ENCODE measurements around the gene SLC1A2. TPM values are rescaled to one million over a fixed set of nuclear protein-coding genes. Genes with fewer than 3 reads are reported as not detected.
A peak's percentile ranks its signal among the peaks of the same experiment; 100 is the strongest.

SLC1A2 gene
- total RNA-seq = under 1 TPM; 0.10 to 0.13 TPM

GRCh38 chr11:35419184-35419829, at the start of gene SLC1A2:
Gene SLC1A2, minus strand, starts transcription at chr11:35419558. Its CDS starts 592 bp downstream, at chr11:35418966.
- Histone ChIP-seq H3K4me1 (peaks cover 9% of the 10 kb centered on the region), H3K9ac (ENCODE audit: low read depth in 2 of 2, low read length in 2 of 2) (no peak within 1 kb of the TSS), H3K27me3 (peaks cover 52% of the 10 kb centered on the region), H3K36me3 (no peaks in the 10 kb centered on the region), H3K27ac (no peak within 1 kb of the TSS), H3K4me3 (peak within 1 kb of the TSS; percentile 26), H3K9me3 (no peaks in the 10 kb centered on the region)
- no peak for DNase-seq
- intact Hi-C loops (cut with DNase I) = no loop called here
- TF ChIP-seq CTCF (IDR thresholded peaks at IDR 0.05) = no peak

DNA sequence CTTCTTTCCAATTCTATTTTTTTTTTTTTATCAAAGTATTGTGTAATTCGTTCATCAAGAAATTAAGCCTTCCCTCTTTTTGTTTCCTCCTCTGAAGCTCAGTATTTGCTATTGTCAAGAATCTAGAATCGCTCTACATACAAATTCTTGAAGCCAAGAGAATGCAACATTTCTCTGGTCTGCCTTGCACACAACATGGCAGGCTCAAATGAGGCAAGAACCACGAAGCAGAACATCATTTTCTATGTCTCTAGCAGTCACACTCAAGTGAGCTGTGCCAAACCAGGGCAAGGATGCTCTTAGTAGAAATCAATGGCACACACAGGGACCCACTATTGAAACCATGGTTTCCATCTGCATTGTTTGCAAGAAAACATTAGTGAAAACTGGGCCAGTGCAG, 46.7 kb upstream of the SLC1A2 start:
- intact Hi-C loops (cut with DNase I) = no loop called here
- TF ChIP-seq CTCF (IDR thresholded peaks at IDR 0.05) = no peak
- DNase-seq = no peak
- Histone ChIP-seq H3K36me3 (no peaks in the 10 kb centered on the region), H3K4me1 (no peaks in the 10 kb centered on the region), H3K9ac (ENCODE audit: low read depth in 2 of 2, low read length in 2 of 2) (no peak overlapping the region), H3K4me3 (no peak overlapping the region), H3K27ac (no peak overlapping the region), H3K9me3 (no peaks in the 10 kb centered on the region), H3K27me3 (no peaks in the 10 kb centered on the region)

- no peak overlapping the region for H3K27ac ChIP-seq
- no peaks in the 10 kb centered on the region for H3K36me3 ChIP-seq
- H3K9ac ChIP-seq (ENCODE audit: low read depth in 2 of 2, low read length in 2 of 2) = no peak overlapping the region
- H3K27me3 ChIP-seq = no peaks in the 10 kb centered on the region
- DNase-seq = no peak
- no peaks in the 10 kb centered on the region for H3K4me1 ChIP-seq
- no peaks in the 10 kb centered on the region for H3K9me3 ChIP-seq
- intact Hi-C loops (cut with DNase I) = no loop called here
- TF ChIP-seq CTCF (IDR thresholded peaks at IDR 0.05) = no peak
- H3K4me3 ChIP-seq = no peak overlapping the region
Observed at GRCh38 chr11:35464308-35464707, 45.0 kb upstream of the SLC1A2 start.

GRCh38 chr11:35463331-35463751, 44.0 kb upstream of the SLC1A2 start:
- Histone ChIP-seq H3K4me3 (no peak overlapping the region), H3K27ac (no peak overlapping the region), H3K36me3 (no peaks in the 10 kb centered on the region), H3K9me3 (no peaks in the 10 kb centered on the region), H3K27me3 (no peaks in the 10 kb centered on the region), H3K4me1 (no peaks in the 10 kb centered on the region), H3K9ac (ENCODE audit: low read depth in 2 of 2, low read length in 2 of 2) (no peak overlapping the region)
- no peak for DNase-seq
- TF ChIP-seq CTCF (IDR thresholded peaks at IDR 0.05) = no peak
- intact Hi-C loops (cut with DNase I) = loop anchor here (2.0 kb wide), 1 partner anchor 71 kb away; no protein-coding TSS in a partner anchor

DNA sequence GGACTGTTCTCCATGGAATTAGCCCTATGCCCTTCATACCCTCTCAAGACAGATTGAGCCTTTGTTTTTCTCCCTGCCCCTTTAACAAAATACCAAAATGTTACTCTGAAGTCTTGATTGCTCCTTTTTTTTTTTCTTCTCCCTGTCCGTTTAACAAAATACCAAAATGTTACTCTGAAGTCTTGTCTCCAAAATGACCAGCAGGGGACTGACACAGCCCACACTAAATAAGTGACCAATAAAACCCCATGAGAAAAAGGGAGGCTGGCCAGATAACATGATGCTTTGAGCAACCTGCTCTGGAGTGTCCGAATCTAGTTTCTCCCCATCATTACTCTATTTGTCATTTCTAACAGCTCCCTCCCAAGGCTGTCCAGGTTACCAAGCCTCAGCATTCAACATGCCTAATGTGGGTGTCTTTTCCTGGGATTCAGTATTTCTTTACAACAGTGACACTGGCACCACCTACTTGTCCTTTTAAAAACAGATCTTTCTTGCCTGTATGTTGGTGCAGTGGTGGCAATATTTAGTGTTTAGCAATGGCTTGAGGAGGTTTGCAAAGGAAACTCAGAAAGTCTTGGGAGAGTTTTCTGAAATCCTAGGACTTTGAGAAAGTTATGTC, 42.7 kb upstream of the SLC1A2 start:
- intact Hi-C loops (cut with DNase I) = loop anchor here (2.0 kb wide), 1 partner anchor 73 kb away; no protein-coding TSS in a partner anchor

More for the DNA sequence above, 42.7 kb upstream of the SLC1A2 start:
- Histone ChIP-seq H3K4me3 (no peak overlapping the region), H3K4me1 (no peaks in the 10 kb centered on the region), H3K27me3 (no peaks in the 10 kb centered on the region), H3K27ac (no peak overlapping the region), H3K9ac (ENCODE audit: low read depth in 2 of 2, low read length in 2 of 2) (no peak overlapping the region), H3K36me3 (no peaks in the 10 kb centered on the region), H3K9me3 (no peaks in the 10 kb centered on the region)
- no peak for TF ChIP-seq CTCF (IDR thresholded peaks at IDR 0.05)
- DNase-seq = no peak
